Breast epithelium (tissue), 3 donors: Measurements from ENCODE around the gene SLC39A11.

Experiments
- CTCF ChIP-seq, 3 donors: fragments of 450-650 bp; IDR thresholded peaks; one replicate each; pipeline ENCODE4 v1.5.1; 2016 to 2017; ENCODE audit warnings: antibody characterized with exemption in 3 of 3, mild to moderate bottlenecking in 3 of 3, moderate library complexity in 3 of 3
- POLR2AphosphoS5 ChIP-seq, 3 donors: sonication (generic); formaldehyde crosslinking; IDR thresholded peaks; one replicate each; pipeline ENCODE4 v1.6.1; 2017; ENCODE audit warnings: antibody characterized with exemption in 3 of 3

- TF ChIP-seq CTCF (IDR thresholded peaks at IDR 0.05) = no peak
- TF ChIP-seq POLR2AphosphoS5 (IDR thresholded peaks at IDR 0.05) = no peak
Measured at GRCh38 chr17:72887322-72887721, 205.2 kb downstream of the SLC39A11 start.
